Measurements from ENCODE around the gene CDKN1B.

GRCh38 chr12:12685305-12685704, 31.9 kb upstream of the CDKN1B start:
- TF ChIP-seq CTCF (IDR thresholded peaks at IDR 0.05; ENCODE audit: low read length) = no peak
- no peak for TF ChIP-seq EZH2 (IDR thresholded peaks at IDR 0.05; ENCODE audit: borderline replicate concordance, low read length)
